ENCODE measurements around the gene COL28A1. TPM values are rescaled to one million over a fixed set of nuclear protein-coding genes. Genes with fewer than 3 reads are reported as not detected.
"Not testable (repeated sequence)": the region's sequence is repeated elsewhere in the genome, so short reads cannot be mapped to it uniquely, and the experiment has no call there.

The COL28A1 gene
- total and polyA plus RNA-seq, 4 donors: 1.3 to 10.2 (median 3.2) TPM

GRCh38 chr7:7479275-7479805 lies 56.3 kb downstream of the COL28A1 start:
- DNase-seq (no peak), ATAC-seq (ENCODE audit: insufficient read depth, low FRiP score) (no peak)
- no peak overlapping the region for H3K4me3 ChIP-seq
- no peak overlapping the region for H3K9ac ChIP-seq (ENCODE audit: insufficient read depth in 1 of 2, low read length in 2 of 2)
- no peaks in the 10 kb centered on the region for H3K27me3 ChIP-seq (ENCODE audit: control insufficient read depth in 3 of 3, insufficient read depth in 3 of 3, low read length in 2 of 3)
- H3K4me1 ChIP-seq (ENCODE audit: control insufficient read depth in 5 of 5, insufficient read depth in 5 of 5, low read length in 5 of 5): no peaks in the 10 kb centered on the region
- H3K9me3 ChIP-seq (ENCODE audit: control insufficient read depth in 4 of 4, insufficient read depth in 3 of 4, low read length in 3 of 4): peaks cover 0 to 3% (median 0%) of the 10 kb centered on the region in 4 donors
- H3K36me3 ChIP-seq (ENCODE audit: control insufficient read depth in 4 of 4, insufficient read depth in 4 of 4, low read length in 4 of 4): no peaks in the 10 kb centered on the region
- no peak overlapping the region for H3K27ac ChIP-seq (ENCODE audit: low read depth in 1 of 2, low read length in 1 of 2)
- 90% methylated on average over 2 of the region's 2 CpGs for WGBS, 2 donors
- TF ChIP-seq, protein P1, sequence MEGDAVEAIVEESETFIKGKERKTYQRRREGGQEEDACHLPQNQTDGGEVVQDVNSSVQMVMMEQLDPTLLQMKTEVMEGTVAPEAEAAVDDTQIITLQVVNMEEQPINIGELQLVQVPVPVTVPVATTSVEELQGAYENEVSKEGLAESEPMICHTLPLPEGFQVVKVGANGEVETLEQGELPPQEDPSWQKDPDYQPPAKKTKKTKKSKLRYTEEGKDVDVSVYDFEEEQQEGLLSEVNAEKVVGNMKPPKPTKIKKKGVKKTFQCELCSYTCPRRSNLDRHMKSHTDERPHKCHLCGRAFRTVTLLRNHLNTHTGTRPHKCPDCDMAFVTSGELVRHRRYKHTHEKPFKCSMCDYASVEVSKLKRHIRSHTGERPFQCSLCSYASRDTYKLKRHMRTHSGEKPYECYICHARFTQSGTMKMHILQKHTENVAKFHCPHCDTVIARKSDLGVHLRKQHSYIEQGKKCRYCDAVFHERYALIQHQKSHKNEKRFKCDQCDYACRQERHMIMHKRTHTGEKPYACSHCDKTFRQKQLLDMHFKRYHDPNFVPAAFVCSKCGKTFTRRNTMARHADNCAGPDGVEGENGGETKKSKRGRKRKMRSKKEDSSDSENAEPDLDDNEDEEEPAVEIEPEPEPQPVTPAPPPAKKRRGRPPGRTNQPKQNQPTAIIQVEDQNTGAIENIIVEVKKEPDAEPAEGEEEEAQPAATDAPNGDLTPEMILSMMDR (IDR thresholded peaks at IDR 0.05; ENCODE audit: control extremely low read depth, extremely low read depth): no peak

DNA sequence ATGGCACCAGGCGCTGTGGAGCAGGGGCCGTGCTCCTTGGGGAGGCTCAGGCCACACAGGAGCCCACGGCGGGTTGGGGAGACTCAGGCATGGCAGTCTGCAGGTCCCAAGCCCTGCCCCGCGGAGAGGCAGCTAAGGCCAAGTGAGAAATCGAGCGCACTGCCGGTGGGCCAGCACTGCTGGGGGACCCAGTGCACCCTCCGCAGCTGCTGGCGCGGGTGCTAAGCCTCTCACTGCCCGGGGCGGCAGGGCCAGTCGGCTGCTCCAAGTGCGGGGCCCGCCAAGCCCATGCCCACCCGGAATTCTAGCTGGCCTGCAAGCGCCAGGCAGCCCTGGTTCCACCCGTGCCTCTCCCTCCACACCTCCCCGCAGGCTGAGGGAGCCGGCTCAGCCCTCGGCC lies 57.1 kb downstream of the COL28A1 start:
- H3K4me1 ChIP-seq (ENCODE audit: control insufficient read depth in 5 of 5, insufficient read depth in 5 of 5, low read length in 5 of 5): no peaks in the 10 kb centered on the region
- TF ChIP-seq, protein P1 (IDR thresholded peaks at IDR 0.05; ENCODE audit: control extremely low read depth, extremely low read depth): no peak

GRCh38 chr7:7477641-7478040 lies 58.0 kb downstream of the COL28A1 start:
- not testable (repeated sequence) for DNase-seq; H3K9me3 ChIP-seq (ENCODE audit: control insufficient read depth in 4 of 4, insufficient read depth in 3 of 4, low read length in 3 of 4); ATAC-seq (ENCODE audit: insufficient read depth, low FRiP score); H3K4me3 ChIP-seq; H3K4me1 ChIP-seq (ENCODE audit: control insufficient read depth in 5 of 5, insufficient read depth in 5 of 5, low read length in 5 of 5); H3K27me3 ChIP-seq (ENCODE audit: control insufficient read depth in 3 of 3, insufficient read depth in 3 of 3, low read length in 2 of 3); H3K27ac ChIP-seq (ENCODE audit: low read depth in 1 of 2, low read length in 1 of 2); H3K9ac ChIP-seq (ENCODE audit: insufficient read depth in 1 of 2, low read length in 2 of 2); H3K36me3 ChIP-seq (ENCODE audit: control insufficient read depth in 4 of 4, insufficient read depth in 4 of 4, low read length in 4 of 4)
- WGBS, 2 donors: 89 to 98% methylated on average over 7 of the region's 7 CpGs

More for the DNA sequence above, 57.1 kb downstream of the COL28A1 start:
- ATAC-seq (ENCODE audit: insufficient read depth, low FRiP score) (no peak), DNase-seq (no peak)
- 93 to 98% methylated on average over 23 of the region's 23 CpGs for WGBS, 2 donors
- no peaks in the 10 kb centered on the region for H3K27me3 ChIP-seq (ENCODE audit: control insufficient read depth in 3 of 3, insufficient read depth in 3 of 3, low read length in 2 of 3)
- H3K36me3 ChIP-seq (ENCODE audit: control insufficient read depth in 4 of 4, insufficient read depth in 4 of 4, low read length in 4 of 4): no peaks in the 10 kb centered on the region
- no peak overlapping the region for H3K9ac ChIP-seq (ENCODE audit: insufficient read depth in 1 of 2, low read length in 2 of 2)
- H3K27ac ChIP-seq (ENCODE audit: low read depth in 1 of 2, low read length in 1 of 2): no peak overlapping the region
- no peak overlapping the region for H3K4me3 ChIP-seq
- H3K9me3 ChIP-seq (ENCODE audit: control insufficient read depth in 4 of 4, insufficient read depth in 3 of 4, low read length in 3 of 4): peaks cover 0 to 3% (median 0%) of the 10 kb centered on the region in 4 donors

DNA sequence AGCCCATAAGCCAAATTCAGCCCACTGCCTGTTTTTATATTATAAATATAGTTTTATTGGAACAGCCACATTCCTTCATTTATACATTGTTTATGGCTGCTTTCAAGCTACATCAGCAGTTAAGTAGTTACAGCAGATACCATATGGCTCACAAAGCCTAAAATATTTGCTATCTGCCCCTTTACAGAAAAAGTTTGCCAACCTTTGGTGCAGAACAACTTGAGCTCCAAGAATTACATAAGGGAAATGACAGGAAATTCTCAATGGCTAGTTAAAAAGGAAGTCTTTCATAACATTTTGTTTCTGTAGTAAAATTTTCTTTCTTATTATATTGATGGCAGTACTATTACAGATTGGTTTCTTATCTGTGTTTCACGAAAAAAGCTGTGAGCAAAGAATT lies 59.3 kb downstream of the COL28A1 start:
- TF ChIP-seq, protein P1 (IDR thresholded peaks at IDR 0.05; ENCODE audit: control extremely low read depth, extremely low read depth): no peak
- Histone ChIP-seq H3K27me3 (ENCODE audit: control insufficient read depth in 3 of 3, insufficient read depth in 3 of 3, low read length in 2 of 3) (no peaks in the 10 kb centered on the region), H3K9ac (ENCODE audit: insufficient read depth in 1 of 2, low read length in 2 of 2) (no peak overlapping the region), H3K4me3 (no peak overlapping the region), H3K4me1 (ENCODE audit: control insufficient read depth in 5 of 5, insufficient read depth in 5 of 5, low read length in 5 of 5) (no peaks in the 10 kb centered on the region), H3K9me3 (ENCODE audit: control insufficient read depth in 4 of 4, insufficient read depth in 3 of 4, low read length in 3 of 4) (peaks cover 0 to 3% (median 0%) of the 10 kb centered on the region in 4 donors), H3K27ac (ENCODE audit: low read depth in 1 of 2, low read length in 1 of 2) (no peak overlapping the region), H3K36me3 (ENCODE audit: control insufficient read depth in 4 of 4, insufficient read depth in 4 of 4, low read length in 4 of 4) (no peaks in the 10 kb centered on the region)
- ATAC-seq (ENCODE audit: insufficient read depth, low FRiP score) (no peak), DNase-seq (peak in 2 of 3 donors; percentile 53 to 72)
- WGBS, 2 donors: 7 to 20% methylated on average over 1 of the region's 1 CpG
